ENCODE results near the gene EYS. TPM values are rescaled to one million over a fixed set of nuclear protein-coding genes. Genes with fewer than 3 reads are reported as not detected.

EYS gene
- total and polyA plus RNA-seq, 2 donors from 2014 or later, result not detected

DNA sequence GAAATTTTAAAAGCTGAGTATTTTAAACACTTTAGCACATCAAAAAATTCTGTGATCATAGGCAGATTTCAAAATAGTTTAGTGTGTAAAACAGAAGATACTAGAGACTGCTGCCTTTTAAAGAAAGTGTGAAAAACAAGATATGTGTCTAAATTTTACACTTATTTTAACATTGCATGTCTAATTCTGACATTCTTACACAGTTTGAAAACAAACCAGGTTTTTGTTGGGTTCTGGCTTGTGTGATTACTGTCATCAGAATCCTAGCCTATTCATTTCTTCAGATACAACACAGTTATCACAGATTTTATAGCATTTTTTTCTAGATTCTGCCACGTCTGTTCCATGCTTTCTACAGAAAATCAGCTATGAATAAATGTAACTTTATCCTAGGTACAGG is 257.1 kb downstream of the EYS start:
- FAIRE-seq, result peak; percentile 19
- H3K9ac ChIP-seq (ENCODE audit: low read length in 3 of 3), result no peak overlapping the region
- intact Hi-C loops (cut with DNase I), result no loop called here

GRCh38 chr6:65448866-65449265 is 258.2 kb downstream of the EYS start:
- Histone ChIP-seq H3K27me3 (ENCODE audit: control insufficient read depth, insufficient read depth, low read length) (no peaks in the 10 kb centered on the region), H3K4me1 (ENCODE audit: control insufficient read depth in 2 of 3, insufficient read depth in 2 of 3, low read depth in 1 of 3, low read length in 3 of 3) (no peaks in the 10 kb centered on the region), H3K9me3 (ENCODE audit: control insufficient read depth in 2 of 3, insufficient read depth in 1 of 3, low read length in 3 of 3) (no peaks in the 10 kb centered on the region), H3K9ac (ENCODE audit: low read length in 3 of 3) (no peak overlapping the region), H3K4me3 (ENCODE audit: low read length in 3 of 3) (no peak overlapping the region), H3K36me3 (ENCODE audit: control insufficient read depth in 2 of 3, insufficient read depth in 3 of 3, low read length in 3 of 3) (no peaks in the 10 kb centered on the region), H3K27ac (ENCODE audit: low read depth in 2 of 2, low read length in 2 of 2) (no peak overlapping the region)
- FAIRE-seq (no peak), DNase-seq (no peak)
- intact Hi-C loops (cut with DNase I), result no loop called here
- TF ChIP-seq CTCF (IDR thresholded peaks at IDR 0.05; ENCODE audit: borderline replicate concordance, extremely low read depth, insufficient read depth), result no peak

More for the DNA sequence above, 257.1 kb downstream of the EYS start:
- Histone ChIP-seq H3K27me3 (ENCODE audit: control insufficient read depth, insufficient read depth, low read length) (no peaks in the 10 kb centered on the region), H3K9me3 (ENCODE audit: control insufficient read depth in 2 of 3, insufficient read depth in 1 of 3, low read length in 3 of 3) (no peaks in the 10 kb centered on the region), H3K27ac (ENCODE audit: low read depth in 2 of 2, low read length in 2 of 2) (no peak overlapping the region), H3K36me3 (ENCODE audit: control insufficient read depth in 2 of 3, insufficient read depth in 3 of 3, low read length in 3 of 3) (no peaks in the 10 kb centered on the region), H3K4me1 (ENCODE audit: control insufficient read depth in 2 of 3, insufficient read depth in 2 of 3, low read depth in 1 of 3, low read length in 3 of 3) (no peaks in the 10 kb centered on the region), H3K4me3 (ENCODE audit: low read length in 3 of 3) (no peak overlapping the region)
- no peak for TF ChIP-seq CTCF (IDR thresholded peaks at IDR 0.05; ENCODE audit: borderline replicate concordance, extremely low read depth, insufficient read depth)
- no peak for DNase-seq

DNA sequence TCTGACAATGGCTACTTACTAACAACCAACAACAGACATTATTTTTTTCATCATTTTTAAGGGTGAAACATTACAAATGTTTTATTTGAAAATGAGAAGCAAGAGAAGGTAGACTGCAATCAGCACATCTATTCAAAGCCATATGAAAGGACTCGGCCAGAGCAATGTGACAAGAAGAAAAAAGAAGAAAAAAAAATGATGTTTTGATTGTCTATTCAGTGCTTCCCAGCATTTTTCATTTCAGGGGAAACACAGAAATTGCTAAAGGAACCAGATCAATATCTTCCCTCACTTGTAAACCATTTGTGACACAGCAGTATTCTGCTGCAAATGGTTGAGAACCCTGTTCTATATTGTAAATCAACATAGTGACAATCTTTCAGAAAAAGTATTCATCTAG is 270.7 kb downstream of the EYS start:
- no peak overlapping the region for H3K27ac ChIP-seq (ENCODE audit: low read depth in 2 of 2, low read length in 2 of 2)
- FAIRE-seq, result no peak
- H3K4me3 ChIP-seq (ENCODE audit: low read length in 3 of 3), result no peak overlapping the region
- no peak overlapping the region for H3K9ac ChIP-seq (ENCODE audit: low read length in 3 of 3)
- no peak for DNase-seq
- no peaks in the 10 kb centered on the region for H3K27me3 ChIP-seq (ENCODE audit: control insufficient read depth, insufficient read depth, low read length)
- H3K4me1 ChIP-seq (ENCODE audit: control insufficient read depth in 2 of 3, insufficient read depth in 2 of 3, low read depth in 1 of 3, low read length in 3 of 3), result no peaks in the 10 kb centered on the region
- TF ChIP-seq CTCF (IDR thresholded peaks at IDR 0.05; ENCODE audit: borderline replicate concordance, extremely low read depth, insufficient read depth), result no peak
- no peaks in the 10 kb centered on the region for H3K36me3 ChIP-seq (ENCODE audit: control insufficient read depth in 2 of 3, insufficient read depth in 3 of 3, low read length in 3 of 3)
- intact Hi-C loops (cut with DNase I), result no loop called here
- peaks cover 0 to 2% (median 0%) of the 10 kb centered on the region in 3 donors for H3K9me3 ChIP-seq (ENCODE audit: control insufficient read depth in 2 of 3, insufficient read depth in 1 of 3, low read length in 3 of 3)

GRCh38 chr6:65416621-65417020 is 290.4 kb downstream of the EYS start:
- Histone ChIP-seq H3K4me3 (ENCODE audit: low read length in 3 of 3) (no peak overlapping the region), H3K9ac (ENCODE audit: low read length in 3 of 3) (no peak overlapping the region), H3K4me1 (ENCODE audit: control insufficient read depth in 2 of 3, insufficient read depth in 2 of 3, low read depth in 1 of 3, low read length in 3 of 3) (no peaks in the 10 kb centered on the region), H3K36me3 (ENCODE audit: control insufficient read depth in 2 of 3, insufficient read depth in 3 of 3, low read length in 3 of 3) (no peaks in the 10 kb centered on the region), H3K27me3 (ENCODE audit: control insufficient read depth, insufficient read depth, low read length) (no peaks in the 10 kb centered on the region), H3K9me3 (ENCODE audit: control insufficient read depth in 2 of 3, insufficient read depth in 1 of 3, low read length in 3 of 3) (no peaks in the 10 kb centered on the region), H3K27ac (ENCODE audit: low read depth in 2 of 2, low read length in 2 of 2) (no peak overlapping the region)
- TF ChIP-seq CTCF (IDR thresholded peaks at IDR 0.05; ENCODE audit: borderline replicate concordance, extremely low read depth, insufficient read depth), result no peak
- FAIRE-seq, result no peak
- no peak for DNase-seq
- intact Hi-C loops (cut with DNase I), result no loop called here

Measured in kidney (tissue), 14 donors.